GM23338 (cell line): Measurements from ENCODE around the gene RYR3.

Source experiments
- EZH2 ChIP-seq: fragments of 200-600 bp; sonication (generic); IDR thresholded peaks from one replicate; pipeline ENCODE4 v1.8.0; 2017; ENCODE audit warnings: antibody characterized with exemption, mild to moderate bottlenecking, low read depth; ENCODE audit not compliant: unreplicated experiment
- EZH2phosphoT487 ChIP-seq: fragments of 200-600 bp; sonication (generic); IDR thresholded peaks from one replicate; pipeline ENCODE4 v1.8.1; 2018; ENCODE audit warnings: antibody characterized with exemption; ENCODE audit not compliant: unreplicated experiment
- NANOG ChIP-seq: IDR thresholded peaks from 2 replicates; pipeline ENCODE4 v1.6.1; 2016; ENCODE audit warnings: antibody characterized with exemption, borderline replicate concordance
- TF ChIP-seq, protein P1 (sequence below), 2 experiments: fragments of 200-600 bp in 1 of 2; sonication (generic) in 1 of 2; conservative IDR thresholded peaks; 2 replicates each; pipeline versions ENCODE4 v1.5.1 to v1.6.1; 2016 to 2017; ENCODE audit warnings: antibody characterized with exemption in 2 of 2, low read depth in 2 of 2, mild to moderate bottlenecking in 2 of 2, moderate library complexity in 1 of 2
- TF ChIP-seq, protein P2 (sequence below): IDR thresholded peaks from 2 replicates; pipeline ENCODE4 v1.6.1; 2016; ENCODE audit warnings: antibody characterized with exemption
- TF ChIP-seq, protein P3 (sequence below): IDR thresholded peaks from one replicate; pipeline ENCODE4 v1.6.1; 2018; ENCODE audit warnings: antibody characterized with exemption; ENCODE audit not compliant: unreplicated experiment

DNA sequence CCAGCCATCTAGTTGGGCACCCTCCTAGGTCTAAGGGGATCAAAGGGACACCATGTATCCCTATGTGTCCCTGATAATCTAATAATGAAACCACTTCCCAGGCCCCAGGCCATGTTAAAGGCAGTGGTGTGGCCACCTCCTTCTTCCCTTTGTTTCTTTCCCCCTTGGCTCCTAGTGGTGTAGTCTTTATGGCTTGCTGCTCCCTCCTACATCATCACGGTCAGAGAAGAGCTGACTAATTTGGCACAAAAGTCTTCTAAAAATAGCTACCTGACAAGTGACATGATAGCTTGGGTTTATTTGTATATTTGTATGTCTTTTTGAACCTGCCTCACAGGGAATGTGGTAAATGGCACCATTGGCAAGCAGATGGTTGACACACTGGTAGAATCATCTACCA is 526.5 kb downstream of the RYR3 start:
- TF ChIP-seq, protein P1, sequence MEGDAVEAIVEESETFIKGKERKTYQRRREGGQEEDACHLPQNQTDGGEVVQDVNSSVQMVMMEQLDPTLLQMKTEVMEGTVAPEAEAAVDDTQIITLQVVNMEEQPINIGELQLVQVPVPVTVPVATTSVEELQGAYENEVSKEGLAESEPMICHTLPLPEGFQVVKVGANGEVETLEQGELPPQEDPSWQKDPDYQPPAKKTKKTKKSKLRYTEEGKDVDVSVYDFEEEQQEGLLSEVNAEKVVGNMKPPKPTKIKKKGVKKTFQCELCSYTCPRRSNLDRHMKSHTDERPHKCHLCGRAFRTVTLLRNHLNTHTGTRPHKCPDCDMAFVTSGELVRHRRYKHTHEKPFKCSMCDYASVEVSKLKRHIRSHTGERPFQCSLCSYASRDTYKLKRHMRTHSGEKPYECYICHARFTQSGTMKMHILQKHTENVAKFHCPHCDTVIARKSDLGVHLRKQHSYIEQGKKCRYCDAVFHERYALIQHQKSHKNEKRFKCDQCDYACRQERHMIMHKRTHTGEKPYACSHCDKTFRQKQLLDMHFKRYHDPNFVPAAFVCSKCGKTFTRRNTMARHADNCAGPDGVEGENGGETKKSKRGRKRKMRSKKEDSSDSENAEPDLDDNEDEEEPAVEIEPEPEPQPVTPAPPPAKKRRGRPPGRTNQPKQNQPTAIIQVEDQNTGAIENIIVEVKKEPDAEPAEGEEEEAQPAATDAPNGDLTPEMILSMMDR (conservative IDR thresholded peaks at IDR 0.05; ENCODE audit: low read depth in 2 of 2), result no peak
- TF ChIP-seq, protein P2, sequence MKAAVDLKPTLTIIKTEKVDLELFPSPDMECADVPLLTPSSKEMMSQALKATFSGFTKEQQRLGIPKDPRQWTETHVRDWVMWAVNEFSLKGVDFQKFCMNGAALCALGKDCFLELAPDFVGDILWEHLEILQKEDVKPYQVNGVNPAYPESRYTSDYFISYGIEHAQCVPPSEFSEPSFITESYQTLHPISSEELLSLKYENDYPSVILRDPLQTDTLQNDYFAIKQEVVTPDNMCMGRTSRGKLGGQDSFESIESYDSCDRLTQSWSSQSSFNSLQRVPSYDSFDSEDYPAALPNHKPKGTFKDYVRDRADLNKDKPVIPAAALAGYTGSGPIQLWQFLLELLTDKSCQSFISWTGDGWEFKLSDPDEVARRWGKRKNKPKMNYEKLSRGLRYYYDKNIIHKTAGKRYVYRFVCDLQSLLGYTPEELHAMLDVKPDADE, result no peak
- TF ChIP-seq NANOG, result no peak
- TF ChIP-seq, protein P3, sequence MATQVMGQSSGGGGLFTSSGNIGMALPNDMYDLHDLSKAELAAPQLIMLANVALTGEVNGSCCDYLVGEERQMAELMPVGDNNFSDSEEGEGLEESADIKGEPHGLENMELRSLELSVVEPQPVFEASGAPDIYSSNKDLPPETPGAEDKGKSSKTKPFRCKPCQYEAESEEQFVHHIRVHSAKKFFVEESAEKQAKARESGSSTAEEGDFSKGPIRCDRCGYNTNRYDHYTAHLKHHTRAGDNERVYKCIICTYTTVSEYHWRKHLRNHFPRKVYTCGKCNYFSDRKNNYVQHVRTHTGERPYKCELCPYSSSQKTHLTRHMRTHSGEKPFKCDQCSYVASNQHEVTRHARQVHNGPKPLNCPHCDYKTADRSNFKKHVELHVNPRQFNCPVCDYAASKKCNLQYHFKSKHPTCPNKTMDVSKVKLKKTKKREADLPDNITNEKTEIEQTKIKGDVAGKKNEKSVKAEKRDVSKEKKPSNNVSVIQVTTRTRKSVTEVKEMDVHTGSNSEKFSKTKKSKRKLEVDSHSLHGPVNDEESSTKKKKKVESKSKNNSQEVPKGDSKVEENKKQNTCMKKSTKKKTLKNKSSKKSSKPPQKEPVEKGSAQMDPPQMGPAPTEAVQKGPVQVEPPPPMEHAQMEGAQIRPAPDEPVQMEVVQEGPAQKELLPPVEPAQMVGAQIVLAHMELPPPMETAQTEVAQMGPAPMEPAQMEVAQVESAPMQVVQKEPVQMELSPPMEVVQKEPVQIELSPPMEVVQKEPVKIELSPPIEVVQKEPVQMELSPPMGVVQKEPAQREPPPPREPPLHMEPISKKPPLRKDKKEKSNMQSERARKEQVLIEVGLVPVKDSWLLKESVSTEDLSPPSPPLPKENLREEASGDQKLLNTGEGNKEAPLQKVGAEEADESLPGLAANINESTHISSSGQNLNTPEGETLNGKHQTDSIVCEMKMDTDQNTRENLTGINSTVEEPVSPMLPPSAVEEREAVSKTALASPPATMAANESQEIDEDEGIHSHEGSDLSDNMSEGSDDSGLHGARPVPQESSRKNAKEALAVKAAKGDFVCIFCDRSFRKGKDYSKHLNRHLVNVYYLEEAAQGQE, result no peak
- no peak for TF ChIP-seq EZH2
- no peak for TF ChIP-seq EZH2phosphoT487
